HG02938 (cell line): ENCODE data around the gene KRTAP5-11.
"Not testable (repeated sequence)": the region's sequence is repeated elsewhere in the genome, so short reads cannot be mapped to it uniquely, and the experiment has no call there.

ENCODE experiments used
- ATAC-seq: cut with Tn5 transposase; IDR thresholded peaks from one replicate; pipeline ENCODE4 v1.9.1; 2021; ENCODE audit warnings: mild to moderate bottlenecking, moderate library complexity; ENCODE audit not compliant: unreplicated experiment

The KRTAP5-11 gene

GRCh38 chr11:71581826-71582225 is 849 bp downstream of the KRTAP5-11 start:
- ATAC-seq = no peak

DNA sequence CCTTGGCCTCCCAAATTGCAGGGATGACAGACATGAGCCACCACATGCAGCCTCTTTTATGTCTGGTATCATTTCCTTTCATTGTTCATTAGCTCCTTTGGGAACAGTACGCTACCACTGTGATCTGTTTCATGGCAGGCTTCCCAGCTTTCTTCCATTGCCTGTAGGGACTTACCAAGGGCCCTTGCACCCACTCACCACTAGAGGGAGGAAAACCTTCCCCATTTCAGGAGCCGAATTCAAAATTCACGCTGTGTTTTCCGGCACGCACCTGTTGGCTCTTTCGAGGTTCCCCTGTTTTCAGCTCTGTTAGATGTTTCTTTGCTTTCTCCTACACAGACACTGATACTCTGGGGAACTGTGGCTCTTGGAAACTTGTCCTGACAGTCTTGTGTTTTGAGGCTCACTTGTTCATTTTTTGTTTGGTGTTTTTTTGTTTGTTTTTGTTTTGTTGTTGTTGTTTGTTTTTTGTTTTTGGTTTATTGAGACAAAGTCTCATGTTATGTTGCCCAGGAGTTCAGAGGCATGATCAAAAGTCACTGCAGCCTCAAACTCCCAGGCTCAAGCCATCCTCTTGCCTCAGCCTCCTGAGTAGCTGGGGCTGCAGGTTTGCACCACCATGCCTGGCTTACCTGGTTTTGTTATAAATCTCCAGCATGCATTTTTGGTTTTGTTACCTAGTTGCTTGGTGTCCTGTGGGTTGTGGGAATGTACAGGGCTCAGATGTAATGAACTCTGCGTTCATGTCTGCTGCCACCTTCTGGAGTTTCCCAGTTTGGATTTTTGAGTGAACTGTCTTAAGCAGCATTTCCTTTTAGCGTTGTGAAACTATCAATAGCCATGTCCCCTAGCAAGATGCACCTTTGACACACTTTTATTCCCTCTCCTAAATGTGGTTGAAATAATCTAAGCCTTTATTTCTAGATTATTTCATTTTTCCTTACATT is 2.3 kb downstream of the KRTAP5-11 start:
- ATAC-seq = no peak

DNA sequence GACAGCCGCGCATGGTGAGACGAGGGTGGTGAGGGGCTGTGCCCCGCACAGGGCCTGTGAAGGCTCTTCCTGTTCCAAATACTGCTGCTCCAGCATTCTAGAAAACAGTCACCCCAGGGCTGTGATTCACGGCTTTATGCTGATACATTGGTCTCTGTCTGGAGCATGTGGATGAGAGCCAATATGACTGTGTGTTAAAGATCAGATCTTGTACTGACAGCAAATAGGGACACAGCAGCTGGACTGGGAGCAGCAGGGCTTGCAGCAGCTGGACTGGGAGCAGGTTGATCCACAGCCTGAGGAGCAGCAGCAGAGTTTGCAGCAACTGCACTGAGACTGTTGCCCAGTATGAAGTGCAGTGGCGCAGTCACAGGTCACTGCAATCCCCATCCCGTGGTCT is 3.2 kb downstream of the KRTAP5-11 start:
- not testable (repeated sequence) for ATAC-seq

DNA sequence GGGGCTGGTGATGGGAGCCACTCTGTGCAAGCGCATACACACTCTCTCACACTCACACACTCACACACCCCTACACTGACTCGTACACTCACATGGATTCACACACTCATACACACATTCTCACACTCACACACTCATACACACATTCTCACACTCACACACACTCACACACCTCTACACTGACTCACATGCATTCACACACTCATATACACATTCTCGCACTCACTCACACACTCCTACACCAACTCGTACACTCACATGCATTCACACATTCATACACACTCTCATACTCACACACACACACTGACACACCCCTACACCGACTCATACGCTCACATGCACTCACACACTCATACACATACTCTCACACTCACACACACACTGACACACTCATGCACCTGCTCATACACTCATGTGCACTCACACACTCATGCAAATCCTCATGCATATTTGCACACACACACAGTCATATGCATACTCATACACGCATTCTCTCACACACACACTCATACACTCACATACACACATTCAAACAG is 5.1 kb downstream of the KRTAP5-11 start:
- no peak for ATAC-seq

DNA sequence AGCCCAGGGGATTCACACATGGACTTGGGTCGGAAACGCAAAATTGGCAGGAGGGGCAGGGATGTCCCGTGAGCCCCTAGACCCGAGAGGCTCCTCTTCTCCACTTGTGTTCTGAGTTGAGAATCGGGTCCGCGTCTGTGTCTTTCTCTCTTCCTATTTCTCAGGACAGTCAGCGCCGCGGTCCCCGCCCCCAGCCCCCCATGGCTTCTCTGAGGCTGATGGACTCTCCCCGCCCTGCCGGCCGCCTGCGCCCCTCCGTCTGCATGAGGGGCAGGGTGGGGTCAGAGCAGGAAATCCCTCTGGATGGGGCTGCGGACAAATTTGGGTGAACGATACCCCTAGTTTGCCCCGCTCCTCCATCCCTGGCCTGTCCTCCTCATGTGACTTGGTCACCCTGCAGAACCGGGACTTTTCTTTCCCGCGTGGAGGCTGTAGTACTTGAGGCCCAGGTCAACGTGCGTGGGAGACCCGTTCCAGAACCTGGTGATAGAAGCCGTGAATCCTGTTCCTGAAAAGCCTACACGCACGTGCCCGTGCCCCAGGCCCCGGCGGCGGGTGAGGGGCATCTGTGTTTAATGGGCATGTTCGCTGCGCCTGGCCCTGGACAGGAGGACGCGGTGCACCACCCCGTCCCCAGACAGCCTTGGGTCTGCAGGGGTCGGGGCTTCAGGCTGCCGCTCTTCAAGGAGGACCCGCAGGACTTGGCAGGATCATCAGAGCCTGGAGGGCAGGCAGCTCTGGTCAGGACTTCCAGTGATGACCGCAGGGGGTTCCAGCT is 5.8 kb downstream of the KRTAP5-11 start:
- not testable (repeated sequence) for ATAC-seq

- no peak for ATAC-seq
Observed at GRCh38 chr11:71575723-71576424, 6.8 kb downstream of the KRTAP5-11 start.

DNA sequence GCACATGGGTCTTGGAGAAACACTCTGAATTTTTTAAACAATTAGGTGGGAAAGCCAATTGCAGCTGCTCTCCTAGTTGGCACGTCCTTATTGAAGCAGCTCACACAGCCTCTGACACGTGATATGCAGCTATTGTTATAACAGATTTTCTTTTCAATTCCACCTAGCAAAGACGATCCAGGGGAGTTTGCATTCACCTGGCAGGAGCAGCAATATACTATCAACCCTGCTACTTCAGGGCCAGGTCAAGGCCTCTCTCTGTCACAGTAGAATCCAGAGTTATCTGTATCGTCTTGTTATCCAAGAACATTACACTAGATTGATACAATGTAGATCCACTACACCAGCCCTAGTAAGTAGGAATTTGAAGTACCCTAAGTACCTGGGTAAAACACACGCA is 8.3 kb downstream of the KRTAP5-11 start:
- no peak for ATAC-seq

GRCh38 chr11:71572811-71573210 is 9.9 kb downstream of the KRTAP5-11 start:
- ATAC-seq = no peak

- not testable (repeated sequence) for ATAC-seq
Observed at GRCh38 chr11:71571101-71571850, 11.4 kb downstream of the KRTAP5-11 start.

DNA sequence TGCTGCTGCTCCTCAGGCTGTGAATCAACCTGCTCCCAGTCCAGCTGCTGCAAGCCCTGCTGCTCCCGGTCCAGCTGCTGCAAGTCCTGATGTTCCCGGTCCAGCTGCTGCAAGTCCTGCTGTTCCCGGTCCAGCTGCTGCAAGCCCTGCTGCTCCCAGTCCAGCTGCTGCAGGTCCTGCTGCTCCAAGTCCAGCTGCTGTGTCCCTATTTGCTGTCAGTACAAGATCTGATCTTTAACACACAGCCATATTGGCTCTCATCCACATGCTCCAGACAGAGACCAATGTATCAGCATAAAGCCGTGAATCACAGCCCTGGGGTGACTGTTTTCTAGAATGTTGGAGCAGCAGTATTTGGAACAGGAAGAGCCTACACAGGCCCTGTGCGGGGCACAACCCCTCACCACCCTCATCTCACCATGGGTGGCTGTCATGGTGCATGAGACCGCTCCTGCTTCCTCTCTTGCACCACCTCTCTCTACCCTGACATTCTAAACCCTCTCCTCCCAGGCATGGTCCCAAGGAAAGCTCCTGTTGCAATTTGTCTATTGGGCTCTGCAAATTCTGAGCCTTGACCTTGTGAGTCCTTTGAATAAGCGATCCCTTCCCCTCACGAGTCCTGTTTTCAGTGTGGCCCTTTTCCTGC is 13.8 kb downstream of the KRTAP5-11 start:
- ATAC-seq = no peak

- ATAC-seq = not testable (repeated sequence)
Observed at GRCh38 chr11:71567633-71568032, 15.0 kb downstream of the KRTAP5-11 start.

DNA sequence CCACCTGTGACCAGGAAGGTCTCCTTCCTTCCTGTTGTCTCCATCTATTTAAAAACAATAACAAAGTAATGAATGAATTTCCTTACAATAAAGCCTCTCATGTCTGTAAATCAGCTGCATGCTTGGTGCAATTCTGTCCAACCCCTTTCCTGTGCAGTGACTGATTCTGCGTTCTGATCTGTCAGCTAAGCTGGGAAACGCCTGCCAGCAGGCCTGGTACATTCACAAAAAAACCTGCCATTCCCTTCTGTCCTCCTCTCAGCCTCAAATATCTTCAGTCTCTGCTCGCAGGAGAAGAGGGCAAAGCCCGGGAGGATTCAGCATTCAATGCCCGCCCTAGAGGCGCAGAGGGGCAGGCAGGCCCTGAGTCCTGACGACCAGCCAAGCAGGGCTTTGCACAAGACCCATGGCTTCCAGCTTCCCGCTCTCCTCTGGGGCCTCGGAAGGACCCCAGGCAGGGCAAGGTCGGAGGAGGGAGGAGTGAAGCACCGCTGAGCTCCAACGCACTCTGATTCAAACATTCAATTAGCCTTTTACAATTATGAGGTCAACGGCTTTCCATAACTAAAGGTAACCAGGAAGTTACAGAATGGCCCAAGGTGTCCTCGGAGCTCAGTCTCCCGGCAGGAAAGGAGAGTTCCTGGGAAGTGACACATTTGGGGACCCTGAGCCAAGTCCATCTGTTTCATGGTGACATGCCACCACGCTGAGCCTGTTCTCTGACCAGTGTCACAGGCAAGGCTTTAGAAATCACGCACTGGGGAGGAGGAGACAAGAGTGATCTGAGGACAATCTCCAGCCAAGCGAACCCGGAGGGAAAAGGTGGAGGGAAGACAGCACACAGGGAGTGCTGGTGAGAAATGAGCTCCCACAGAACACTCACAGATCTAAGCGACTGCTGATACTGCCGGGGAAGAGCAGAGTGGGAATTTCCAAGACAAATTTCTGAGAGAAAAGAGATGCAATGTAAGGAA is 15.8 kb downstream of the KRTAP5-11 start:
- ATAC-seq = not testable (repeated sequence)

DNA sequence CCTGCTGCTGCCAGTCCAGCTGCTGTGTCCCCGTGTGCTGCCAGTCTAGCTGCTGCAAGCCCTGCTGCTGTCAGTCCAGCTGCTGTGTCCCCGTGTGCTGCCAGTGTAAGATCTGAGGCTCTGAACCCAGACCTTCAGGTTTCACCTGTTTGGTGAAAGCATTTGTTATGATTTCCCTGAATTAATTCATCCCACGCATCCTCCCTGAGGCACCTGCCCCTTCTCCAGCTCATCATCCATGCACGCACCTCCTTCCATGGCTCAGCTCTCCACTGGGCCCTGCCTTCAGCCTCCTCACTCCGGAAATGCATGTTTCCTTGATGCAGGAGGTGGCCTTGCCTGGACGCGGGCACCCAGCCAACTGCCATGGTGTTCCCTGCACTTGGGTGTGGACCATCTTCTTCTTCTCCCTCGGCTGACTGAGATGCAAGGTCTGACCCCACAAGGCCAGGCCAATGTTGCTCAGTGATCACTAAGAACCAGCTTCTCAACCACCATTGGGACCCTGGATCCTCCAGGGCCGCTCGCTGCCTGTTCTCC is 16.5 kb downstream of the KRTAP5-11 start:
- no peak for ATAC-seq

GRCh38 chr11:71565263-71565662 is 17.4 kb downstream of the KRTAP5-11 start, which contains the start of gene KRTAP5-10:
KRTAP5-10 (plus strand) TSS chr11:71565563; CDS start chr11:71565588, 25 bp downstream.
- ATAC-seq = no peak

DNA sequence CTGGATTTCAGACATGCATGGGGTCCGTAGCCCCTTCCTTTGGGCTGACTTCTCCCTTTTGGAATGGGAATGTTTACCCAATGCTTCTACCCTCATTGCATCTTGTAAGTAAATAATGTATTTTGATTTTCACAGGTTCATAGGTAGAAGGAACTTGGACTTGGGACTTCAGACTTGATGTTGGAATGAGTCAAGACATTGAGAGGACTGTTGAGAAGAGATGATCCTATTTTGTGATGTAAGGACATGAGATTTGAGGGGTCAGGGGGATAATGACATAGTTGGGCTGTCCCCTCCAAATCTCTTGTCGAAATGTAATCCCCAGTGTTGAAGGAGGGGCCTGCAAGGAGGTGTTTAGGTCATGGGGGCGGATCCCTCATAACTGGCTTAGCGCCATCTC is 18.2 kb downstream of the KRTAP5-11 start:
- no peak for ATAC-seq

GRCh38 chr11:71563406-71563805 is 19.3 kb downstream of the KRTAP5-11 start:
- no peak for ATAC-seq

- no peak for ATAC-seq
Observed at GRCh38 chr11:71562120-71562519, 20.6 kb downstream of the KRTAP5-11 start.

DNA sequence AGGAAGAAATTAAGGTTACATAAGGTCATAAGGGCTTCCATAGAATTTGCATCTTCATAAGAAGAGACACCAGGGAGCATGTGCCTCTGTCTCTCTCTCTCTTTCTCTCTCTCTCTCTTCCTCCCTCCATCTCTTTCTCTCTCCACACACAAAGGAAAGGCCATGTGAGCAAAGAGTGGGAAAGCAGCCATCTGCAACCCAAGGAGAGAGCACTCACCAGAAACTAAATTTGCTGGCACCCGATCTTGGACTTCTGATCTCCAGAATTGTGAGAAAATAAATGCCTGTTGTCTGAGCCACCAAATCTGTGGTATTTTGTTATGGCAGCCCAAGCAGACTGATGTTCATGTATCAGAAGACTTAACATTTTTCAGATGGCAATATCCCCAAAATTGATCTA is 23.7 kb downstream of the KRTAP5-11 start:
- no peak for ATAC-seq
